GM19397 (cell line): ENCODE results near the gene CDIPT.
A peak's percentile ranks its signal among the peaks of the same experiment; 100 is the strongest.
"Not testable (repeated sequence)": the region's sequence is repeated elsewhere in the genome, so short reads cannot be mapped to it uniquely, and the experiment has no call there.

Source experiments
- ATAC-seq: cut with Tn5 transposase; IDR thresholded peaks from one replicate; pipeline ENCODE4 v1.9.1; 2021; ENCODE audit warnings: mild to moderate bottlenecking, moderate library complexity; ENCODE audit not compliant: unreplicated experiment

Gene CDIPT

GRCh38 chr16:29833219-29833618, 29.8 kb downstream of the CDIPT start:
- ATAC-seq, result not testable (repeated sequence)

GRCh38 chr16:29831490-29831889, 31.5 kb downstream of the CDIPT start:
- ATAC-seq, result no peak

DNA sequence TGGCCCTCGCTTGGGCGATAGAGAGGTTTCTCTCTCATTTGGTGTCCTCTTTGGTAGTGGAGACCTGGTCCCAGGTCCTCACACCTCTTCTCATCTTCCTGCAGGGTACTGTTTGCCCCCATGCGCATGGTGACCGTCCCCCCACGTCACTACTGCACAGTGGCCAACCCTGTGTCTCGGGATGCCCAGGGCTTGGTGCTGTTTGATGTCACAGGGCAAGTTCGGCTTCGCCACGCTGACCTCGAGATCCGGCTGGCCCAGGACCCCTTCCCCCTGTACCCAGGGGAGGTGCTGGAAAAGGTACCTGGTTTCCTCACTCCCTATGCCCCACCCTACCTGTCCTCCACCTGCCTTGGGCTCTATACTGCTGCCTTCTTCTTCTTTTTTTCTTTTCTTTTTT, 32.3 kb downstream of the CDIPT start:
- no peak for ATAC-seq

DNA sequence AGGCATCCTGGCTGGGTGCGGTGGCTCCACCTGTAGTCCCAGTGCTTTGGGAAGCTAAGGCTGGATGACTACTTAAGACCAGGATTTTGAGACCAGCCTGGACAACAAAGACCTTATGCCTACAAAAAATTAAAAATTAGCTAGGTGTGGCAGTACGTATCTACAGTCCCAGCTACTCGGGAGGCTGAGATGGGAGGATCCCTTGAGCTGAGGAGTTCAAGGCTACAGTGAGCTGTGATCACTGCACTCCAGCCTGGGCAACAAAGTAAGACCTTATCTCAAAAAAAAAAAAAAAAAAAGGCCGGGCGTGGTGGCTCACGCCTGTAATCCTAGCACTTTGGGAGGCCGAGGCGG, 36.7 kb downstream of the CDIPT start:
- ATAC-seq, result no peak

- ATAC-seq, result no peak
Observed at GRCh38 chr16:29825145-29826044, 37.6 kb downstream of the CDIPT start.

DNA sequence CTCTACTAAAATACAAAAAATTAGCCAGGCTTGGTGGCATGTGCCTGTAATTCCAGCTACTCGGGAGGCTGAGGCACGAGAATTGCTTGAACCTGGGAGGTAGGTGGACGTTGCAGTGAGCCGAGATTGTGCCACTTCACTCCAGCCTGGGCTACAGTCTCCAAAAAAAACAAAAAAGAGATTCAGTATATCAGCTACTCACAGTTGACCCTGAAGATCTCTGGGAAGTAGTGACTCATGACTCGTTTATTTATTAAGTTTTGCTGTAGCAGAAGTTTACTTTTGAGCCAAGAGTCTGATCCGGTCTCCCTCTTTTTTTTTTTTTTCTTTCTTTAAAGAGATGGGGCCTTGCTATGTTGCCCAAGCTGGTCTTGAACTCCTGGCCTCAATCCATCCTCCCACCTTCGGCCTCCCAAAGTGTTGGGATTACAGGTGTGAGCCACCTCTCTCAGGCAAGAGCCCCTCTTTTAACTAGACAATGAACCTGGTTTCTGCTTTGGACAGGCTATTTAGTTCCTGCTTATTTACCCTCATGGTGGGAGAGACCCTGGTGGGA, 38.4 kb downstream of the CDIPT start:
- no peak for ATAC-seq

- ATAC-seq, result no peak
Observed at GRCh38 chr16:29821643-29822115, 41.3 kb downstream of the CDIPT start.

- no peak for ATAC-seq
Observed at GRCh38 chr16:29820730-29821642, 42.0 kb downstream of the CDIPT start.

DNA sequence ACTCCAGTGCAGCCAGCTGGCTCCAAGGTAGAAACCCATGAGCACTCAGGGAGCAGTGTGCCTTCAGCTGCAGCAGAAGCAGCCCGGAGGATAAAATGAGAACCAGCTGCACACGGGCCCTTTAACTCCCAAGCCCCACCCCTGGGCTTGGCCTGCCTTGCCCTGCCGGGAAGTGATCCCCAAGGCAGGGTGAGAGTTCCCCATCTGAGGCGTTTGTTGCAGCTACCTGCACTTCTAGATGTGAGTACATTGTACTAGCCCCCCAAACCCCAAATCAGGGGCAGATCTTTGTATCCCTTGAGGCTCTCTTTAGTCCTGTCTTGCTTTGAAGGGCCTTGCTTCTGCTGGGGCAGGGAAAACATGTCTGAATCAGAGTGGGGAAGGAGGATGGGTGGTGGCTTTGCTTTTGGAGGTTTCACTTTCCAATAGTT, 42.7 kb downstream of the CDIPT start, which contains the start of gene MVP:
TSS of gene MVP (plus strand) at position 192 of the 431 bp plus-strand sequence. CDS start 10,088 bp downstream, outside the sequence.
- ATAC-seq, result no peak

DNA sequence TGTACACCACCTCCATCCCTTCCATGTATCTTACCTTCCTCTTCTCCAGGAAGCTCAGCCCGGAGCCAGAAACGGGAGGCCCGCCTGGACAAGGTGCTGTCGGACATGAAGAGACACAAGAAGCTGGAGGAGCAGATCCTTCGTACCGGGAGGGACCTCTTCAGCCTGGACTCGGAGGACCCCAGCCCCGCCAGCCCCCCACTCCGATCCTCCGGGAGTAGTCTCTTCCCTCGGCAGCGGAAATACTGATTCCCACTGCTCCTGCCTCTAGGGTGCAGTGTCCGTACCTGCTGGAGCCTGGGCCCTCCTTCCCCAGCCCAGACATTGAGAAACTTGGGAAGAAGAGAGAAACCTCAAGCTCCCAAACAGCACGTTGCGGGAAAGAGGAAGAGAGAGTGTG, 43.5 kb downstream of the CDIPT start:
- no peak for ATAC-seq

GRCh38 chr16:29818082-29818481, 44.9 kb downstream of the CDIPT start:
- ATAC-seq, result no peak

- ATAC-seq, result peak; percentile 3
Observed at GRCh38 chr16:29816694-29817441, 46.2 kb downstream of the CDIPT start.

- peak; percentile 59 for ATAC-seq
Observed at GRCh38 chr16:29815793-29816693, 47.0 kb downstream of the CDIPT start, which contains the start of gene PAGR1. Gene PAGR1, plus strand, starts transcription at chr16:29816152. Its CDS starts 374 bp downstream, at chr16:29816526.

- ATAC-seq, result no peak
Observed at GRCh38 chr16:29815032-29815721, 47.8 kb downstream of the CDIPT start.

DNA sequence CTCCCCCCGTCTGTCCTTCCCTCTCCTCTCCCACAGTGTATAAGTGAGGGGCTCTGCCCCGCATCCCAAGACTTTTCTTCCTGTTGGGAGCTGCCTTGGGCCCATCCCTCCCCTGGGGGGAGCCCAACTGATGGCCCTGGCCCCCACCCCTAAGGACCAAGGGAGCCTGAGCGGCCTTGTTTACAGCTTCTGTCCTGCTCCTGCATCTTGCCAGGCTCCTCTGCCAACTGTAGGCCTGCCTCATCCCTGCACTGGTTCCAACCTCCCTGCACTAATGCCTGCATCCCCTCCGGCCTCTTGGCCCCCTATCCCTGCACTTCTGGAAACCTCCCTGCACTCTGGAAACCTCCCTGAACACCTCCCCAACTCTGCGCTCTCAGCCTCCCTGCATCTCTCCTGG, 48.4 kb downstream of the CDIPT start:
- ATAC-seq, result no peak

DNA sequence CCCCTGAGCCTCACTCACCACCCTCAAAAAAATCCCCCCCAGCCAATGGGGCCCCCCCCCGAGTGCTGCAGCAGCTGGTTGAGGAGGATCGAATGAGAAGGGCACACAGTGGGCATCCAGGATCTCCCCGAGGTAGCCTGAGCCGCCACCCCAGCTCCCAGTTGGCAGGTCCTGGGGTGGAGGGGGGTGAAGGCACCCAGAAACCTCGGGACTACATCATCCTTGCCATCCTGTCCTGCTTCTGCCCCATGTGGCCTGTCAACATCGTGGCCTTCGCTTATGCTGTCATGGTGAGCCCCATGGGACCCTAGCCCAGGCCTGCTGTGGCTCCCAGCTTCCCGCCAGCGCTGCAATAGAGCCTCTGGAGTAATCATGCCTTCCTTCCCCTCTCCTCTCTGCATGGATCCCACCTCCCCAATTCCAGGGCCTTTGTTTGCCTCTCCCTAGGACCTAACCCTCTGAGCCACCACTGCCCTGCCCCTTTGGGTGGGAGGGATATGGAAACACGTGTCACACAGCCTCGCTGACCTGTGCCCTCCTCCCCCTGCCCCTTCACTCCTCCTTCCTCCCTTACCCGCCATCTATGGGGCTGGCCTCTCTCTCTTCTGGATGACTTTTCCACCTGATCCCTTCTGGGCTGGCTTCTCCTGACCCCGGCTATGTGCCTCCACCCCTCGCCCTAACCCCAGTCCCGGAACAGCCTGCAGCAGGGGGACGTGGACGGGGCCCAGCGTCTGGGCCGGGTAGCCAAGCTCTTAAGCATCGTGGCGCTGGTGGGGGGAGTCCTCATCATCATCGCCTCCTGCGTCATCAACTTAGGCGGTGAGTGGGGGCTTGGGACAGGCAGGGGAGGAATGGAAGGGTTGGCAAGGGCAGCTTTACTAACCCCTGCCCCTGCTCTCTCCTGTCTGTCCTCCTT, 49.1 kb downstream of the CDIPT start:
- ATAC-seq, result no peak

GRCh38 chr16:29812754-29813643, 50.0 kb downstream of the CDIPT start:
- no peak for ATAC-seq
